ENCODE results near the gene ST8SIA5.

Gene ST8SIA5

DNA sequence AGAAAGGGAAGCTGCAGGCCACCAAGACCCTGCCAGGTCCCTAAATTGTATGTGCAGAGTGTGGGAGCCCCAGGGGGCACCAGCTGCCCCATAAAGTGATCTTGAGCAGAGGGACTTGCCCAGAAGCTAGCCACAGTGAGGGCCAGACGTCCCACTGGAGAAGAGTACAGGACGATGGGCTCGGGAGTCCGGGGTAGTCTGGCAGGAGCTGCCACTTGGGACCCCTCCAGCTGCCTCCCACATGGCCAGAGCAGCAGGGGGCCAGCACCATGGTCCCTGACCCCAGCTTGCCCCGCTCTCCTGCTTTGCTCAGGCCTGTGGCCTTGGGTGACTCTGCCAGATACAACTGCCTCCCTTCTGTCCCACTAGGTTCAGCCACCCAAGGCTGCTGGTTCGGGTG, 88.2 kb downstream of the ST8SIA5 start:
- no peak for DNase-seq (ENCODE audit: low read depth)

GRCh38 chr18:46668135-46668534, 88.7 kb downstream of the ST8SIA5 start:
- DNase-seq (ENCODE audit: low read depth): no peak

- no peak for DNase-seq (ENCODE audit: low read depth)
Observed at GRCh38 chr18:46663539-46663938, 93.3 kb downstream of the ST8SIA5 start.

DNA sequence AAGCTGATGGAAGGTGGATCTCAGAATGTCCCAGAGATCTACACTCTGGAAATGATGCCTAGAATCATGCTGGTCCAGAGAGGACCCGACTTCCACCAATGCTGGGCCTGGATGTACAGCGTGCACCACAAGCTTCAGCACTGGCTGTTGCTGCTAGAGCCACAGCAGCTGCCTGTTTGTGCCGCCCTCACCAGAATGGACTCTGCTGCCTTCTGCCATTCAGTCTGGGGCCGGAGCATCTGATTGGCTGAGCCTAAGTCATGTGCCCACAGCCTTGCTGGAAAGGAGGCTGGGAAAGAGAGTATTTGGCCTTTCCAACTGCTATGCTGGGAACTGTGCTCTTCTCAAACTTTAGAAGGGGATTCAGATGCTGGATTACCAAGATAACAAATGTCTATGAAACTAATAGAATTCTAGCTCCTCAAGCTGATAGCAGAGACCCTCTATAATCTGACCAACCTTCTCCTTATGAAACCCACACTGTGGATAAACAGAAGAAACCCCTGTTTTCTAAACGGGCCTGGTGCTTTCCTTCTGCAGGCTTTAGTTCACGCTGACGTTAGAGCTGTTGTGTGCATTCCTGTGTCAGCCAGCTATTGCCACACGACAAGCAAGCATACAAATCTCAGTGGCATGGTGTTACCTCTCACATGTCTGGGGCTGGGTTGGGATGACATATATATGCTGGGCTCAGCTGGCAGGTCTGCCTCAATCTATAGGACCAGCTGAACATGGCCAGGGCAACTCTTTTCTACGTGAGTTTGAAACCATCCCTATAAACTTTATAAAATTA, 95.7 kb downstream of the ST8SIA5 start:
- no peak for DNase-seq (ENCODE audit: low read depth)

DNA sequence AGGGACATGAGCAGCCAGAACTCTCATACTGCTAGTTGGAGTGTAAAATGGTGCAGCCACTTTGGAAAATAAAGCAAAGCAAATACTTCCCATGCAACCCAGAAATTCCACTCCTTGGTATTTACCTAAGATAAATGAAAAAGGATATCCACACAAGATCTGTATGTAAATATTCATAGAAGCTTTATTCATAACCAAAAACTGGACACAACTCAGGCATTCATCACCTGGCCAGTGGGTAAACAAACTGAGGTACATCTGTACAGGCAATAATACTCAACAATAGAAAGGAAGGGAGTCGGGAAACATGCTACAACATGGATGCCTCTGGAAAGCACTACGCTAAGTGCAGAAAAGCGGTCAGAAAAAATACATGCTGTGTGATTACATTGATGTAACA, 97.4 kb downstream of the ST8SIA5 start:
- DNase-seq (ENCODE audit: low read depth): no peak

- no peak for DNase-seq (ENCODE audit: low read depth)
Observed at GRCh38 chr18:46657115-46657955, 99.5 kb downstream of the ST8SIA5 start, which contains the start of gene LOXHD1. Gene LOXHD1 (minus strand): TSS chr18:46657220. CDS start chr18:46657033, 187 bp downstream.

GRCh38 chr18:46656326-46657114, 100.3 kb downstream of the ST8SIA5 start:
- no peak for DNase-seq (ENCODE audit: low read depth)

- no peak for DNase-seq (ENCODE audit: low read depth)
Observed at GRCh38 chr18:46652372-46652771, 104.5 kb downstream of the ST8SIA5 start.

GRCh38 chr18:46650681-46651080, 106.2 kb downstream of the ST8SIA5 start:
- DNase-seq (ENCODE audit: low read depth): no peak

- no peak for DNase-seq (ENCODE audit: low read depth)
Observed at GRCh38 chr18:46649071-46649862, 107.6 kb downstream of the ST8SIA5 start.

GRCh38 chr18:46646468-46646867, 110.4 kb downstream of the ST8SIA5 start:
- no peak for DNase-seq (ENCODE audit: low read depth)

DNA sequence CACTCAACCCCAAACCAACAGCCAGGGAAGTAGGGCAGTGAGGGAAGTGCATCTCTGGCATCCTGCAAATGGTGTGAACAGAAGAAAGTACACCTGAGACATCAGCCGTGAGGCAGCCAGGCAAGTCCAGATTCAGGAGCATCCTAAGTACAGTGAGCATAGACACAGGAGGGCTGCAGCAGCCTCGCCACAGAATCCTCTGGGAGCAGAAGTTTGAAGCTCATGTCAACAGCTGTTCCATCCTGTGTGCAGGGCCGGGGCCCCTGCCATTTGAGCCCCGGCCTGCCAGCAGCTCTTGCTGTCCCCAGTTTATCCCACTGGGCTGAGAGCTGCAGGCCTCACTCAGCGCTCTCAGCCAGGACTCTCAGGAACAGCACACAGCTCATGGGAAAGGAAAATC, 114.3 kb downstream of the ST8SIA5 start:
- DNase-seq (ENCODE audit: low read depth): no peak

GRCh38 chr18:46641917-46642316, 114.9 kb downstream of the ST8SIA5 start:
- no peak for DNase-seq (ENCODE audit: low read depth)

GRCh38 chr18:46639386-46639785, 117.5 kb downstream of the ST8SIA5 start:
- DNase-seq (ENCODE audit: low read depth): no peak

DNA sequence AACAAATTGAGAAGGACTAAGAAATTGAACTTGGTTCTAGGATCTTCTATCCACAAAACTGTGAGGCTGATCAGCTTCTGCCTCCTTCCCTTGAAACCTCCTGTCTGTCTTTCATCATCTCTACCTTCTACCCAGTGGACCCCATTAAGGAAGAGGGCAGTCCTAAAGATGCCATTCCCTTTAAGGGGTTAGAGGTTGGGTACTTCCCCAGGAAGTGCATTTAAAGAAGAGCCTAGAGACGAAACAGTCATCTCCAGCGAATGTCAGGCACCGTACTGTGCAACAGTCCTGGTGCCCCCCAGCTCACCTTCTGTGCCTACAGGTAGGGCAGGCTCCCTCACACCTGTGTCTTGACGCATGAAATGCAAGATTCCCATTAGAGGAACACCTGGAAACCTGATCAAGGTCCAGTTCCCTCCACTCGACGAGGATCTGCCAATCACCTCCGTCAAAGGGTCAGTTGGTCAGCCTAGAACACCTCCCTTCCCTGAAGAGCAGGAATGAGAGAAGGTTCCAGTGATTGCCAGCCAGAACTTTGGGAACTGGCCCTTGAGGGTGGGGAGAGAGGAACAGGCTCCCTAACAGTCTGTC, 120.7 kb downstream of the ST8SIA5 start:
- DNase-seq (ENCODE audit: low read depth): no peak

- DNase-seq (ENCODE audit: low read depth): no peak
Observed at GRCh38 chr18:46632401-46633071, 124.3 kb downstream of the ST8SIA5 start.

GRCh38 chr18:46630991-46631390, 125.9 kb downstream of the ST8SIA5 start:
- no peak for DNase-seq (ENCODE audit: low read depth)

GRCh38 chr18:46630160-46630559, 126.7 kb downstream of the ST8SIA5 start:
- no peak for DNase-seq (ENCODE audit: low read depth)

DNA sequence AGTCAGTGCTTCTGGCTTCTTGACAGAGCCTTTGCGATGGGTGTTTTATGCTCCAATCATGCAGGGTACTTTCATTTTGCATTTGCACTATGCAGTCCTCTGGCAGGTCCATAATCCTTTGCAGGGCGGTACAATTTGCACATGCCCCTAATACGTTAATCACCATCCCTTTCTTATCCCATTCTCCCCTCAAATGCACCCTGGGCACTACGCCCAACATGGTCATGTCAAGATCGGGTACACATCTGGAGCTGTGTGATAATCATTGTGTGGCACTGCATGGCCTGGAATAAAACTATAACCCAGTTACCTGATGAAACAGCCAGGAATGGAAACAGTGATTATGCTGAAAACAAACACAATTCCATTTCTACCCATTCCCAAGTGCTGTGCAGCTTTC, 127.5 kb downstream of the ST8SIA5 start:
- DNase-seq (ENCODE audit: low read depth): no peak

DNA sequence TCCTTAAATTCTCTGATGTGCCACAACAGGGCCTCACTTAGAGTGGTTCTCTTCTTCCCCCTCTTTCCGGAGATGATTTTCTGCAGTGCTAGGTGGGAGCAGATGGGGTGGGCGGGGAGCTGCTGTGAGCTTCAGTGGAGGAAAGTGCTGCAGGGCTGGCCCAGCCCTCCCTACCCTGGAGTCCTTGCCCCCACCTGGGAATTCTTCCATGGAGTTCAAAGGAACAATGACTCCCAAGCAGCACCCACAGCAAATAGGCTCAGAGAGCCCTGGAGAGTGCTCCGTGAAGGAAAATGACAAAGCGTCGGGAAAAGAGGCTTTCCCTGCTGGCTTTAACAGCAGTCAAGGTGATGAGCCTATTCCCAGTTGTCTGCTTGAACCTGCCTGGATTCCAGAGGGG, 128.6 kb downstream of the ST8SIA5 start:
- no peak for DNase-seq (ENCODE audit: low read depth)

DNA sequence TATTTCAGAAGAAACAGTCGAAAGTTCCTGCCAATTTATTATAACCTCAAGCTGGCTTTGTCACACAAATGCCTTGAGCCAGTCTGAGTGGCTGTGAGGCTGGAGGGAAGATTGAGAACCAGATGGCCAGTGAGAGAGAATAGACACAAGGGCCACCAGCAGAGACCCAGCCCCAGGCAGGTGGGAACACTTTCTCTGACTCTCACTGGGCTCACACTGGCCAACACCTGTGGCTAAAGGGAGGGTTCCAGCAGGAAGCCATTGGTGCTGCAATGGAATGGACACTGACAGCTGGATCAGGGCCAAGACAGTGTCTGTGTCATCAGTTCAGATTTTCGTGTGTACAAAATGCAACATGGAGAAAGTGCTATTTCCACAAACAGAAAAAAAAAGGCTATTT, 129.7 kb downstream of the ST8SIA5 start:
- no peak for DNase-seq (ENCODE audit: low read depth)
